Adrenal gland (tissue), 12 donors: ENCODE results near the gene DNM2. TPM values are rescaled to one million over a fixed set of nuclear protein-coding genes. Genes with fewer than 3 reads are reported as not detected.

ENCODE experiments used
- DNase-seq, 7 donors: peaks; one replicate each; pipeline ENCODE4 v3.0.0-alpha.2; 2019 to 2020
- H3K27ac ChIP-seq, 5 donors: fragments of 200-600 bp; sonication (generic) in 4 of 5; 1 replicate in 3 of 5; 2 replicates in 2 of 5; pipeline versions ENCODE4 v1.5.1 to v1.8.0; 2016 to 2020; ENCODE audit warnings: mild to moderate bottlenecking in 1 of 5
- H3K27me3 ChIP-seq: fragments of 200-600 bp; 2 replicates; pipeline ENCODE4 v1.8.0; 2021
- H3K36me3 ChIP-seq, 2 donors: fragments of 200-600 bp; replicated peaks in 1 of 2; 1 replicate in 1 of 2; 2 replicates in 1 of 2; pipeline versions ENCODE4 v1.5.1 to v1.8.0; 2018 to 2022
- H3K4me1 ChIP-seq, 2 donors: fragments of 200-600 bp; replicated peaks in 1 of 2; 1 replicate in 1 of 2; 2 replicates in 1 of 2; pipeline versions ENCODE4 v1.5.1 to v1.8.0; 2018 to 2021
- H3K4me3 ChIP-seq, 4 donors: fragments of 200-600 bp; sonication (generic) in 3 of 4; one replicate each; pipeline ENCODE4 v1.5.1; 2016 to 2018
- H3K9me3 ChIP-seq, 3 donors: fragments of 200-600 bp; sonication (generic) in 1 of 3; replicated peaks in 1 of 3; 1 replicate in 2 of 3; 2 replicates in 1 of 3; pipeline versions ENCODE4 v1.5.1 to v1.8.0; 2016 to 2021
- CTCF ChIP-seq, 6 experiments: fragments of 450-650 bp in 4 of 6; fragments of 200-600 bp in 2 of 6; sonication (generic) in 1 of 6; IDR thresholded peaks; 1 replicate in 5 of 6; 2 replicates in 1 of 6; pipeline versions ENCODE4 v1.5.1 to v1.8.0; 2016 to 2021; ENCODE audit warnings: antibody characterized with exemption in 6 of 6, mild to moderate bottlenecking in 2 of 6, moderate library complexity in 1 of 6
- POLR2A ChIP-seq, 2 donors: fragments of 450-650 bp; IDR thresholded peaks; one replicate each; pipeline ENCODE4 v1.6.1; 2017; ENCODE audit warnings: antibody characterized with exemption in 2 of 2, mild to moderate bottlenecking in 2 of 2, moderate library complexity in 1 of 2
- WGBS, 4 donors: extraction: QIAGEN DNeasy Blood & Tissue Kit in 2 of 4; methylation state at CpG; one replicate each; pipeline versions ENCODE4 v1.1.5 to v1.1.7; 2013 to 2017; 5-methylcytosine and 5-hydroxymethylcytosine counted together
- intact Hi-C, 2 donors: fragments of 100-400 bp; cut with DNase I; formaldehyde crosslinking; loops; one replicate each; pipeline versions ENCODE4 v1.14.1 to v1.15.0; 2022 to 2023
- polyA plus RNA-seq, 3 donors: library from polyadenylated mRNA; stranded (reverse); fragments of 200-250 nt in 2 of 3; fragments of 350-450 nt in 1 of 3; fragmentation: Illumina TruSeq in 1 of 3; extraction: RNeasy Lipid Tissue Mini Kit (QIAGEN cat#74804) in 1 of 3; gene quantifications; one replicate each; pipeline ENCODE4 v1.2.3, GENCODE V29; 2013 to 2014
- total RNA-seq, 9 donors: library from RNA; depleted of rRNA in 4 of 9; stranded (reverse); fragments of >200 nt in 4 of 9; fragments of 120-200 nt in 1 of 9; fragmentation: NEBNext Ultra II Directional in 1 of 9; extraction: Animal tissue kit (Norgen Biotek cat#: 25700) in 1 of 9; gene quantifications; one replicate each; pipeline versions ENCODE4 v1.1.0 to v1.2.4, GENCODE V29; 2013 to 2023
- donor health status: healthy with polysubstance abuse.
- donor health status: Bipolar disorder and iron deficiency.
- donor health status: DM: yes; HTN: yes; CAD: no.
- donor health status: DM: no; HTN: no; CAD: no.
- donor health status: DM: no; HTN: no; CAD: no.
- donor health status: DM: yes; HTN: yes; CAD: no.

DNM2 gene
- total and polyA plus RNA-seq, 12 donors = 73.3 to 196 (median 153) TPM

GRCh38 chr19:10815007-10815536, 97.2 kb downstream of the DNM2 start:
- H3K27me3 ChIP-seq = no peaks in the 10 kb centered on the region
- H3K4me3 ChIP-seq = no peak overlapping the region
- TF ChIP-seq CTCF (IDR thresholded peaks at IDR 0.05) = no peak
- no peak for TF ChIP-seq POLR2A (IDR thresholded peaks at IDR 0.05)
- no peaks in the 10 kb centered on the region for H3K9me3 ChIP-seq
- peaks cover 0 to 49% of the 10 kb centered on the region in 2 donors for H3K36me3 ChIP-seq
- H3K4me1 ChIP-seq = peaks cover 6 to 13% of the 10 kb centered on the region in 2 donors
- H3K27ac ChIP-seq = peak overlapping the region in 2 of 5 donors; percentile 84 to 91
- intact Hi-C loops = no loop called here
- no peak for DNase-seq
- WGBS, 4 donors = 92 to 98% (median 94%) methylated on average over 9 of the region's 9 CpGs

GRCh38 chr19:10815969-10816644, 98.2 kb downstream of the DNM2 start:
- no peak for TF ChIP-seq POLR2A (IDR thresholded peaks at IDR 0.05)
- TF ChIP-seq CTCF (IDR thresholded peaks at IDR 0.05) = no peak
- H3K4me3 ChIP-seq = peak overlapping the region in 1 of 4 donors; percentile 39
- WGBS, 4 donors = 85 to 89% (median 87%) methylated on average over 10 to 21 of the region's 21 CpGs
- no peak for DNase-seq
- H3K9me3 ChIP-seq = no peaks in the 10 kb centered on the region
- H3K27me3 ChIP-seq = no peaks in the 10 kb centered on the region
- peaks cover 6 to 13% of the 10 kb centered on the region in 2 donors for H3K4me1 ChIP-seq
- intact Hi-C loops = no loop called here
- peaks cover 0 to 50% of the 10 kb centered on the region in 2 donors for H3K36me3 ChIP-seq
- peak overlapping the region in 4 of 5 donors; percentile 42 to 91 (median 72) for H3K27ac ChIP-seq

- H3K9me3 ChIP-seq = no peaks in the 10 kb centered on the region
- intact Hi-C loops = no loop called here
- no peak for DNase-seq
- H3K4me3 ChIP-seq = peak overlapping the region in 1 of 4 donors; percentile 39
- 63 to 83% (median 74%) methylated on average over 6 to 11 of the region's 11 CpGs for WGBS, 4 donors
- no peaks in the 10 kb centered on the region for H3K27me3 ChIP-seq
- TF ChIP-seq POLR2A (IDR thresholded peaks at IDR 0.05) = no peak
- TF ChIP-seq CTCF (IDR thresholded peaks at IDR 0.05) = no peak
- peaks cover 0 to 49% of the 10 kb centered on the region in 2 donors for H3K36me3 ChIP-seq
- peaks cover 6 to 13% of the 10 kb centered on the region in 2 donors for H3K4me1 ChIP-seq
- H3K27ac ChIP-seq = peak overlapping the region in 4 of 5 donors; percentile 42 to 91 (median 72)
These were observed 98.8 kb downstream of the DNM2 start for GRCh38 chr19:10816691-10817090.

- no peaks in the 10 kb centered on the region for H3K27me3 ChIP-seq
- H3K4me3 ChIP-seq = peak overlapping the region in 1 of 4 donors; percentile 39
- peak in 5 of 7 donors; percentile 47 to 78 (median 55) for DNase-seq
- 71 to 82% (median 77%) methylated on average over 28 to 42 of the region's 42 CpGs for WGBS, 4 donors
- peak overlapping the region in 4 of 5 donors; percentile 53 to 91 (median 72) for H3K27ac ChIP-seq
- H3K9me3 ChIP-seq = no peaks in the 10 kb centered on the region
- intact Hi-C loops = no loop called here
- peaks cover 0 to 50% of the 10 kb centered on the region in 2 donors for H3K36me3 ChIP-seq
- H3K4me1 ChIP-seq = peaks cover 5 to 12% of the 10 kb centered on the region in 2 donors
- TF ChIP-seq POLR2A (IDR thresholded peaks at IDR 0.05) = no peak
- TF ChIP-seq CTCF (IDR thresholded peaks at IDR 0.05) = no peak
These were observed 99.6 kb downstream of the DNM2 start for GRCh38 chr19:10817291-10818038.
